B cell (primary cell): ENCODE results near the gene GALNT18.

Experiments
- EZH2 ChIP-seq: IDR thresholded peaks from 2 replicates; pipeline ENCODE4 v1.6.1; 2012; ENCODE audit warnings: borderline replicate concordance, low read depth, mild to moderate bottlenecking, moderate library complexity, low read length; ENCODE audit not compliant: insufficient read depth, poor library complexity, severe bottlenecking
- TF ChIP-seq, protein P1 (sequence below): fragments of 200-600 bp; IDR thresholded peaks from one replicate; pipeline ENCODE4 v1.8.0; 2022; ENCODE audit warnings: antibody characterized with exemption, mild to moderate bottlenecking

DNA sequence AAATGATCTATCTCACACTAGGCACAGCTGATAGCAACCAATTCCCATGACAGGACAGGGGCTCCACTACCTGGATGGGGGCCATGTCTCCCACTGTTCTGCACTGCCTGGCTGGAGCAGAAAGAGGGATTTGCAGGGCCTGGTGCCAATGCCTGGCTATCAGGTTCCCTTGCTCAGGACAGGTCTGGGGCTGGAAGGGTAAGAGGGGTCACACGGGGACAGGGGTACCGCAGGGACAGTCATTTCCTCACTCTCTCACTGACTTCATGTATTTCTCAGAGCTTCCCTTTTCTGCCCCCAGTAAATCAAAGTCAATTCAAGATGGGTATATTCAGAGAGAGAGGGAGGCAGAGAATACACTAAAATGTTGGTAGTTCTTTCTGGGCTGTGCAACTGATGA lies 149.7 kb downstream of the GALNT18 start:
- TF ChIP-seq, protein P1, sequence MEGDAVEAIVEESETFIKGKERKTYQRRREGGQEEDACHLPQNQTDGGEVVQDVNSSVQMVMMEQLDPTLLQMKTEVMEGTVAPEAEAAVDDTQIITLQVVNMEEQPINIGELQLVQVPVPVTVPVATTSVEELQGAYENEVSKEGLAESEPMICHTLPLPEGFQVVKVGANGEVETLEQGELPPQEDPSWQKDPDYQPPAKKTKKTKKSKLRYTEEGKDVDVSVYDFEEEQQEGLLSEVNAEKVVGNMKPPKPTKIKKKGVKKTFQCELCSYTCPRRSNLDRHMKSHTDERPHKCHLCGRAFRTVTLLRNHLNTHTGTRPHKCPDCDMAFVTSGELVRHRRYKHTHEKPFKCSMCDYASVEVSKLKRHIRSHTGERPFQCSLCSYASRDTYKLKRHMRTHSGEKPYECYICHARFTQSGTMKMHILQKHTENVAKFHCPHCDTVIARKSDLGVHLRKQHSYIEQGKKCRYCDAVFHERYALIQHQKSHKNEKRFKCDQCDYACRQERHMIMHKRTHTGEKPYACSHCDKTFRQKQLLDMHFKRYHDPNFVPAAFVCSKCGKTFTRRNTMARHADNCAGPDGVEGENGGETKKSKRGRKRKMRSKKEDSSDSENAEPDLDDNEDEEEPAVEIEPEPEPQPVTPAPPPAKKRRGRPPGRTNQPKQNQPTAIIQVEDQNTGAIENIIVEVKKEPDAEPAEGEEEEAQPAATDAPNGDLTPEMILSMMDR: no peak
- TF ChIP-seq EZH2: no peak
